ENCODE results near the gene ELF5.

DNA sequence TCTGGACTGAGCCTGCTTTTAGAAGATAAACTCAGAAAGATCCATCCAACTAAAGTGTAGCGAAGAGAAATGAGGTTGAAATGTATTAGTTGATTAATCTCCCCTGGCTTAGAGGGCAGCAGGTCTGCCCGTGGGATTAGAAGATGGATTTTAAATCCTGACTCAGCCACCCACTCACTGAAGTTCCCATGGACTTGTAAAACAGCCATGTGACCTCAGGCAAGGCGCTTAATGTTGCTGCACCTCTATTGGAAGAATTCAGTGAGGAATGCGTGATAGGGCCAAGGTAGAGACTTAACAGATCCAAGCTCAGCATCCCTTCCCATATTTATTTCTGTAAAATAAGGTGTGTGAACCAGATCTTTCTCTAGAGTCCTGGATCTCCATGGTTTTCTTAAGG, 45.1 kb upstream of the ELF5 start:
- TF ChIP-seq, protein P1, sequence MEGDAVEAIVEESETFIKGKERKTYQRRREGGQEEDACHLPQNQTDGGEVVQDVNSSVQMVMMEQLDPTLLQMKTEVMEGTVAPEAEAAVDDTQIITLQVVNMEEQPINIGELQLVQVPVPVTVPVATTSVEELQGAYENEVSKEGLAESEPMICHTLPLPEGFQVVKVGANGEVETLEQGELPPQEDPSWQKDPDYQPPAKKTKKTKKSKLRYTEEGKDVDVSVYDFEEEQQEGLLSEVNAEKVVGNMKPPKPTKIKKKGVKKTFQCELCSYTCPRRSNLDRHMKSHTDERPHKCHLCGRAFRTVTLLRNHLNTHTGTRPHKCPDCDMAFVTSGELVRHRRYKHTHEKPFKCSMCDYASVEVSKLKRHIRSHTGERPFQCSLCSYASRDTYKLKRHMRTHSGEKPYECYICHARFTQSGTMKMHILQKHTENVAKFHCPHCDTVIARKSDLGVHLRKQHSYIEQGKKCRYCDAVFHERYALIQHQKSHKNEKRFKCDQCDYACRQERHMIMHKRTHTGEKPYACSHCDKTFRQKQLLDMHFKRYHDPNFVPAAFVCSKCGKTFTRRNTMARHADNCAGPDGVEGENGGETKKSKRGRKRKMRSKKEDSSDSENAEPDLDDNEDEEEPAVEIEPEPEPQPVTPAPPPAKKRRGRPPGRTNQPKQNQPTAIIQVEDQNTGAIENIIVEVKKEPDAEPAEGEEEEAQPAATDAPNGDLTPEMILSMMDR (conservative IDR thresholded peaks at IDR 0.05) = no peak
- TF ChIP-seq EZH2 (IDR thresholded peaks at IDR 0.05; ENCODE audit: low read depth) = no peak

All from PC-9 (cell line).